IMR-90 (cell line): Measurements from ENCODE around the gene NPAS3. TPM values are rescaled to one million over a fixed set of nuclear protein-coding genes. Genes with fewer than 3 reads are reported as not detected.
A peak's percentile ranks its signal among the peaks of the same experiment; 100 is the strongest.

ENCODE experiments used
- ATAC-seq: fragments of 200-7000 bp; cut with Tn5 transposase; 2 replicates; pipeline ENCODE4 v1.9.1; 2020; ENCODE audit warnings: low read depth, mild to moderate bottlenecking, moderate library complexity
- BruUV-seq: library from RNA; stranded (reverse); fragments of 400-500 nt; replicated peaks from 2 replicates; lab custom pipeline; 2021; lab: Mats Ljungman, UMichigan
- CTCF ChIA-PET: fragments of 300-600 bp; formaldehyde crosslinking; extraction: SDS; loops from one replicate; lab custom pipeline; 2021; ENCODE audit warnings: antibody characterized with exemption; lab: Yijun Ruan, JAX
- POLR2A ChIA-PET: fragments of 300-600 bp; sonication (Branson Sonifier 250); formaldehyde crosslinking; loops from one replicate; lab custom pipeline; 2022; ENCODE audit warnings: antibody characterized with exemption; ENCODE audit not compliant: unreplicated experiment; lab: Charles Lee
- DNase-seq: peaks from one replicate; pipeline ENCODE4 v3.0.0; 2013
- H2AFZ ChIP-seq: replicated peaks from 2 replicates; pipeline ENCODE3; 2013; ENCODE audit warnings: low read length, mild to moderate bottlenecking; ENCODE audit not compliant: poor library complexity
- H2AK5ac ChIP-seq: 2 replicates; pipeline ENCODE4 v1.6.1; 2013; ENCODE audit warnings: low read depth, low read length, inconsistent platforms
- H2AK9ac ChIP-seq: replicated peaks from 2 replicates; pipeline ENCODE3; 2013; ENCODE audit warnings: mild to moderate bottlenecking, low read depth, low read length, moderate library complexity; ENCODE audit not compliant: poor library complexity
- H2BK120ac ChIP-seq: 2 replicates; pipeline ENCODE4 v1.6.1; 2013; ENCODE audit warnings: low read depth, low read length, inconsistent platforms
- H2BK15ac ChIP-seq: 3 replicates; pipeline ENCODE4 v1.6.1; 2013; ENCODE audit warnings: low read depth, low read length, inconsistent platforms
- H2BK20ac ChIP-seq: 2 replicates; pipeline ENCODE4 v1.6.1; 2013; ENCODE audit warnings: low read depth, mild to moderate bottlenecking, inconsistent platforms, low read length, moderate library complexity
- H2BK5ac ChIP-seq: 2 replicates; pipeline ENCODE4 v1.6.1; 2013; ENCODE audit warnings: mild to moderate bottlenecking, low read depth, low read length, inconsistent platforms; ENCODE audit not compliant: poor library complexity, severe bottlenecking
- H3K14ac ChIP-seq: replicated peaks from 2 replicates; pipeline ENCODE4 v1.6.1; 2013; ENCODE audit warnings: low read depth, low read length, inconsistent platforms
- H3K18ac ChIP-seq: 2 replicates; pipeline ENCODE4 v1.6.1; 2013; ENCODE audit warnings: low read depth, low read length, control low read depth
- H3K23ac ChIP-seq: 2 replicates; pipeline ENCODE4 v1.6.1; 2013; ENCODE audit warnings: low read depth, low read length, inconsistent platforms
- H3K27ac ChIP-seq: 2 replicates; pipeline ENCODE4 v1.5.1; 2013; ENCODE audit warnings: mild to moderate bottlenecking, control low read depth, low read length; ENCODE audit not compliant: insufficient read depth
- H3K27me3 ChIP-seq: 2 replicates; pipeline ENCODE4 v1.6.1; 2013; ENCODE audit warnings: low read length; ENCODE audit not compliant: control insufficient read depth, insufficient read depth
- H3K36me3 ChIP-seq: 2 replicates; pipeline ENCODE4 v1.6.1; 2013; ENCODE audit warnings: low read length, mixed read lengths; ENCODE audit not compliant: control insufficient read depth, insufficient read depth
- H3K4ac ChIP-seq: 2 replicates; pipeline ENCODE4 v1.6.1; 2013; ENCODE audit warnings: low read depth, low read length, inconsistent platforms
- H3K4me1 ChIP-seq: 2 replicates; pipeline ENCODE4 v1.6.1; 2013; ENCODE audit warnings: low read length, mixed read lengths; ENCODE audit not compliant: control insufficient read depth, insufficient read depth
- H3K4me2 ChIP-seq: 2 replicates; pipeline ENCODE4 v1.6.1; 2013; ENCODE audit warnings: low read depth, mild to moderate bottlenecking, control low read depth, low read length, moderate library complexity
- H3K4me3 ChIP-seq: 2 replicates; pipeline ENCODE4 v1.5.1; 2013; ENCODE audit warnings: low read depth, mild to moderate bottlenecking, control low read depth, low read length, moderate library complexity; ENCODE audit not compliant: insufficient read depth
- H3K56ac ChIP-seq: 2 replicates; pipeline ENCODE4 v1.6.1; 2013; ENCODE audit warnings: low read length, inconsistent platforms; ENCODE audit not compliant: insufficient read depth; ENCODE audit errors: extremely low read depth
- H3K79me1 ChIP-seq, 2 experiments: 2 replicates each; pipeline ENCODE4 v1.6.1; 2013; ENCODE audit warnings: low read length in 2 of 2, inconsistent platforms in 1 of 2, low read depth in 1 of 2
- H3K9ac ChIP-seq: 2 replicates; pipeline ENCODE4 v1.6.1; 2013; ENCODE audit warnings: low read depth, low read length, control low read depth
- H3K9me1 ChIP-seq: 2 replicates; pipeline ENCODE4 v1.6.1; 2013; ENCODE audit warnings: low read length, inconsistent platforms; ENCODE audit not compliant: insufficient read depth
- H3K9me3 ChIP-seq: 2 replicates; pipeline ENCODE4 v1.6.1; 2013; ENCODE audit warnings: low read length; ENCODE audit not compliant: control insufficient read depth, insufficient read depth
- H4K20me1 ChIP-seq: 2 replicates; pipeline ENCODE4 v1.6.1; 2013; ENCODE audit warnings: low read length, inconsistent platforms; ENCODE audit not compliant: insufficient read depth
- H4K5ac ChIP-seq: 2 replicates; pipeline ENCODE4 v1.6.1; 2013; ENCODE audit warnings: mild to moderate bottlenecking, low read depth, low read length, control low read depth
- H4K8ac ChIP-seq, 2 experiments: 2 replicates each; pipeline ENCODE4 v1.6.1; 2013; ENCODE audit warnings: low read depth in 2 of 2, low read length in 2 of 2, control low read depth in 1 of 2, inconsistent platforms in 1 of 2
- H4K91ac ChIP-seq: 2 replicates; pipeline ENCODE4 v1.6.1; 2013; ENCODE audit warnings: low read depth, low read length, inconsistent platforms; ENCODE audit not compliant: insufficient read depth
- FOS ChIP-seq: fragments of 150-350 bp; IDR thresholded peaks from 2 replicates; pipeline ENCODE4 v1.6.1; 2016; ENCODE audit warnings: low read depth, low read length
- RAD21 ChIP-seq: IDR thresholded peaks from 2 replicates; pipeline ENCODE4 v1.6.1; 2012; ENCODE audit warnings: low read length, improper control_type of control experiment
- WGBS, 2 experiments: methylation state at CpG; one replicate each; pipeline versions ENCODE4 v1.1.5 to v1.1.7; 2013; ENCODE audit warnings: missing lambda C conversion rate in 2 of 2; ENCODE audit not compliant: insufficient read length in 1 of 2; ENCODE audit errors: extremely low coverage in 2 of 2; 5-methylcytosine and 5-hydroxymethylcytosine counted together
- dilution Hi-C: fragments of 300-500 bp; cut with HindIII; formaldehyde crosslinking; loops from one replicate; pipeline ENCODE4 v1.14.3; 2018; ENCODE audit warnings: low sequenced_read_pairs; ENCODE audit not compliant: unreplicated experiment
- in situ Hi-C: fragments of 300-500 bp; cut with MboI; formaldehyde crosslinking; loops from 3 replicates; pipeline ENCODE4 v1.14.3; 2019; ENCODE audit warnings: low sequenced_read_pairs, inconsistent platforms, mixed read lengths
- intact Hi-C: fragments of 100-400 bp; cut with micrococcal nuclease; formaldehyde crosslinking; loops from 2 replicates; pipeline ENCODE4 v1.10.0; 2022
- polyA plus RNA-seq, 3 experiments: library from polyadenylated mRNA; depleted of rRNA; stranded (reverse); fragments of >200 nt; gene quantifications; 2 replicates each; pipeline ENCODE4 v1.2.3, GENCODE V29; 2012; ENCODE audit warnings: low replicate concordance in 1 of 3
- total RNA-seq: library from RNA; depleted of rRNA; stranded (reverse); fragments of >200 nt; gene quantifications from 2 replicates; pipeline ENCODE4 v1.2.3, GENCODE V29; 2012
- TF ChIP-seq, protein P1 (sequence below): fragments of 150-350 bp; IDR thresholded peaks from 2 replicates; pipeline ENCODE4 v1.6.1; 2016; ENCODE audit warnings: low read depth, mild to moderate bottlenecking, low read length, moderate library complexity, borderline replicate concordance

The NPAS3 gene
- total and polyA plus RNA-seq, 2 of the 4 experiments (the other 2 are of a cell fraction) = not detected

DNA sequence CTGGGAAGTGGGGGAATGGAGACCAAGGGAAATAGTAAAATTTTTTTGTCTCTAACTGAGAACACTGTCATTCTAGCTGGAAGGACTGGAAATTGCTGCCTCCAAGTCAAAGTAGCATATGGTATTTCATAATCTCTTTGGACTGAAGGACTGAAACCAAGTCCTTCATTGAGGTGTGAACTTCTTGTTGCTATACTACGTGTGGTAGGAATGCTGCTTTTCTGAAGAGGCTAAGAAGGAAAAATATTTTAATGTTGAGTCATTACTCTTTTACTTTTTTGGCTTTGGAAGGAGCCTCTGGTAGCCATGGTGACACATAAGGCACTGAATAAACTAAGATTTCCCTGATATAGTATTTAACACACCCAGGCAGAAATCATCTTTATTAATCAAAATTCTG, 465.4 kb downstream of the NPAS3 start:
- BruUV-seq = no TSS peak
- Histone ChIP-seq H3K18ac (no peak overlapping the region), H2AK9ac (no peak overlapping the region), H4K91ac (no peak overlapping the region), H3K14ac (no peak overlapping the region), H3K23ac (no peak overlapping the region), H3K27ac (no peak overlapping the region), H2BK20ac (no peak overlapping the region), H2AK5ac (no peak overlapping the region), H3K79me1 (no peaks in the 10 kb centered on the region), H4K8ac (no peak overlapping the region), H3K4me2 (no peak overlapping the region), H3K4me1 (no peaks in the 10 kb centered on the region), H3K4ac (no peak overlapping the region), H3K4me3 (no peak overlapping the region), H2BK120ac (no peak overlapping the region), H3K56ac (no peak overlapping the region), H3K9me1 (no peaks in the 10 kb centered on the region), H4K5ac (no peak overlapping the region), H3K9me3 (no peaks in the 10 kb centered on the region), H4K20me1 (no peaks in the 10 kb centered on the region), H2BK15ac (no peak overlapping the region), H3K27me3 (no peaks in the 10 kb centered on the region), H3K9ac (no peak overlapping the region), H2AFZ (no peak overlapping the region), H2BK5ac (no peak overlapping the region), H3K36me3 (no peaks in the 10 kb centered on the region)
- POLR2A ChIA-PET = no interaction called here
- in situ Hi-C loops (no loop called here), intact Hi-C loops (no loop called here), dilution Hi-C loops (no loop called here)
- CTCF ChIA-PET = no interaction called here
- peak; percentile 10 for DNase-seq
- no peak for ATAC-seq
- WGBS, 2 experiments = no CpG with 5 or more reads among the region's 1 CpG
- TF ChIP-seq FOS = no peak
- TF ChIP-seq RAD21 = no peak
- TF ChIP-seq, protein P1, sequence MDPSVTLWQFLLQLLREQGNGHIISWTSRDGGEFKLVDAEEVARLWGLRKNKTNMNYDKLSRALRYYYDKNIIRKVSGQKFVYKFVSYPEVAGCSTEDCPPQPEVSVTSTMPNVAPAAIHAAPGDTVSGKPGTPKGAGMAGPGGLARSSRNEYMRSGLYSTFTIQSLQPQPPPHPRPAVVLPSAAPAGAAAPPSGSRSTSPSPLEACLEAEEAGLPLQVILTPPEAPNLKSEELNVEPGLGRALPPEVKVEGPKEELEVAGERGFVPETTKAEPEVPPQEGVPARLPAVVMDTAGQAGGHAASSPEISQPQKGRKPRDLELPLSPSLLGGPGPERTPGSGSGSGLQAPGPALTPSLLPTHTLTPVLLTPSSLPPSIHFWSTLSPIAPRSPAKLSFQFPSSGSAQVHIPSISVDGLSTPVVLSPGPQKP = no peak
